GM23338 (cell line): ENCODE measurements around the gene PARVB.

Experiments
- CREB1 ChIP-seq: fragments of 250-450 bp; sonication (Bioruptor Pico); IDR thresholded peaks from 2 replicates; pipeline ENCODE4 v1.5.0; 2020; ENCODE audit warnings: low read depth, mild to moderate bottlenecking, moderate library complexity
- EZH2 ChIP-seq: fragments of 200-600 bp; sonication (generic); IDR thresholded peaks from one replicate; pipeline ENCODE4 v1.8.0; 2017; ENCODE audit warnings: antibody characterized with exemption, mild to moderate bottlenecking, low read depth; ENCODE audit not compliant: unreplicated experiment
- EZH2phosphoT487 ChIP-seq: fragments of 200-600 bp; sonication (generic); IDR thresholded peaks from one replicate; pipeline ENCODE4 v1.8.1; 2018; ENCODE audit warnings: antibody characterized with exemption; ENCODE audit not compliant: unreplicated experiment
- JUNB ChIP-seq: IDR thresholded peaks from one replicate; pipeline ENCODE4 v1.6.1; 2016; ENCODE audit warnings: antibody characterized with exemption; ENCODE audit not compliant: unreplicated experiment
- NANOG ChIP-seq: IDR thresholded peaks from 2 replicates; pipeline ENCODE4 v1.6.1; 2016; ENCODE audit warnings: antibody characterized with exemption, borderline replicate concordance
- POLR2AphosphoS5 ChIP-seq: IDR thresholded peaks from 2 replicates; pipeline ENCODE4 v1.6.1; 2016; ENCODE audit warnings: antibody characterized with exemption, low read depth
- REST ChIP-seq: IDR thresholded peaks from one replicate; pipeline ENCODE4 v1.6.1; 2018; ENCODE audit warnings: antibody characterized with exemption; ENCODE audit not compliant: unreplicated experiment
- STAT1 ChIP-seq: IDR thresholded peaks from one replicate; pipeline ENCODE4 v1.6.1; 2016; ENCODE audit warnings: antibody characterized with exemption; ENCODE audit not compliant: unreplicated experiment
- ZNF114 ChIP-seq: fragments of 250-450 bp; sonication (Bioruptor Pico); IDR thresholded peaks from 2 replicates; pipeline ENCODE4 v1.5.0; 2020; ENCODE audit warnings: mild to moderate bottlenecking, moderate library complexity
- TF ChIP-seq, protein P1 (sequence below), 2 experiments: fragments of 200-600 bp in 1 of 2; sonication (generic) in 1 of 2; conservative IDR thresholded peaks; 2 replicates each; pipeline versions ENCODE4 v1.5.1 to v1.6.1; 2016 to 2017; ENCODE audit warnings: antibody characterized with exemption in 2 of 2, low read depth in 2 of 2, mild to moderate bottlenecking in 2 of 2, moderate library complexity in 1 of 2
- TF ChIP-seq, protein P2 (sequence below): fragments of 250-450 bp; sonication (Bioruptor Pico); IDR thresholded peaks from 2 replicates; pipeline ENCODE4 v1.5.0; 2020; ENCODE audit warnings: mild to moderate bottlenecking, moderate library complexity
- TF ChIP-seq, protein P3 (sequence below): IDR thresholded peaks from 2 replicates; pipeline ENCODE4 v1.6.1; 2016; ENCODE audit warnings: antibody characterized with exemption

- TF ChIP-seq, protein P1, sequence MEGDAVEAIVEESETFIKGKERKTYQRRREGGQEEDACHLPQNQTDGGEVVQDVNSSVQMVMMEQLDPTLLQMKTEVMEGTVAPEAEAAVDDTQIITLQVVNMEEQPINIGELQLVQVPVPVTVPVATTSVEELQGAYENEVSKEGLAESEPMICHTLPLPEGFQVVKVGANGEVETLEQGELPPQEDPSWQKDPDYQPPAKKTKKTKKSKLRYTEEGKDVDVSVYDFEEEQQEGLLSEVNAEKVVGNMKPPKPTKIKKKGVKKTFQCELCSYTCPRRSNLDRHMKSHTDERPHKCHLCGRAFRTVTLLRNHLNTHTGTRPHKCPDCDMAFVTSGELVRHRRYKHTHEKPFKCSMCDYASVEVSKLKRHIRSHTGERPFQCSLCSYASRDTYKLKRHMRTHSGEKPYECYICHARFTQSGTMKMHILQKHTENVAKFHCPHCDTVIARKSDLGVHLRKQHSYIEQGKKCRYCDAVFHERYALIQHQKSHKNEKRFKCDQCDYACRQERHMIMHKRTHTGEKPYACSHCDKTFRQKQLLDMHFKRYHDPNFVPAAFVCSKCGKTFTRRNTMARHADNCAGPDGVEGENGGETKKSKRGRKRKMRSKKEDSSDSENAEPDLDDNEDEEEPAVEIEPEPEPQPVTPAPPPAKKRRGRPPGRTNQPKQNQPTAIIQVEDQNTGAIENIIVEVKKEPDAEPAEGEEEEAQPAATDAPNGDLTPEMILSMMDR (conservative IDR thresholded peaks at IDR 0.05; ENCODE audit: low read depth in 2 of 2): no peak
- TF ChIP-seq EZH2 (no peak), ZNF114 (CRISPR knock-in tag) (no peak), POLR2AphosphoS5 (no peak), REST (no peak), EZH2phosphoT487 (no peak), CREB1 (CRISPR knock-in tag) (no peak), JUNB (no peak), NANOG (no peak), STAT1 (no peak)
- TF ChIP-seq, protein P2, sequence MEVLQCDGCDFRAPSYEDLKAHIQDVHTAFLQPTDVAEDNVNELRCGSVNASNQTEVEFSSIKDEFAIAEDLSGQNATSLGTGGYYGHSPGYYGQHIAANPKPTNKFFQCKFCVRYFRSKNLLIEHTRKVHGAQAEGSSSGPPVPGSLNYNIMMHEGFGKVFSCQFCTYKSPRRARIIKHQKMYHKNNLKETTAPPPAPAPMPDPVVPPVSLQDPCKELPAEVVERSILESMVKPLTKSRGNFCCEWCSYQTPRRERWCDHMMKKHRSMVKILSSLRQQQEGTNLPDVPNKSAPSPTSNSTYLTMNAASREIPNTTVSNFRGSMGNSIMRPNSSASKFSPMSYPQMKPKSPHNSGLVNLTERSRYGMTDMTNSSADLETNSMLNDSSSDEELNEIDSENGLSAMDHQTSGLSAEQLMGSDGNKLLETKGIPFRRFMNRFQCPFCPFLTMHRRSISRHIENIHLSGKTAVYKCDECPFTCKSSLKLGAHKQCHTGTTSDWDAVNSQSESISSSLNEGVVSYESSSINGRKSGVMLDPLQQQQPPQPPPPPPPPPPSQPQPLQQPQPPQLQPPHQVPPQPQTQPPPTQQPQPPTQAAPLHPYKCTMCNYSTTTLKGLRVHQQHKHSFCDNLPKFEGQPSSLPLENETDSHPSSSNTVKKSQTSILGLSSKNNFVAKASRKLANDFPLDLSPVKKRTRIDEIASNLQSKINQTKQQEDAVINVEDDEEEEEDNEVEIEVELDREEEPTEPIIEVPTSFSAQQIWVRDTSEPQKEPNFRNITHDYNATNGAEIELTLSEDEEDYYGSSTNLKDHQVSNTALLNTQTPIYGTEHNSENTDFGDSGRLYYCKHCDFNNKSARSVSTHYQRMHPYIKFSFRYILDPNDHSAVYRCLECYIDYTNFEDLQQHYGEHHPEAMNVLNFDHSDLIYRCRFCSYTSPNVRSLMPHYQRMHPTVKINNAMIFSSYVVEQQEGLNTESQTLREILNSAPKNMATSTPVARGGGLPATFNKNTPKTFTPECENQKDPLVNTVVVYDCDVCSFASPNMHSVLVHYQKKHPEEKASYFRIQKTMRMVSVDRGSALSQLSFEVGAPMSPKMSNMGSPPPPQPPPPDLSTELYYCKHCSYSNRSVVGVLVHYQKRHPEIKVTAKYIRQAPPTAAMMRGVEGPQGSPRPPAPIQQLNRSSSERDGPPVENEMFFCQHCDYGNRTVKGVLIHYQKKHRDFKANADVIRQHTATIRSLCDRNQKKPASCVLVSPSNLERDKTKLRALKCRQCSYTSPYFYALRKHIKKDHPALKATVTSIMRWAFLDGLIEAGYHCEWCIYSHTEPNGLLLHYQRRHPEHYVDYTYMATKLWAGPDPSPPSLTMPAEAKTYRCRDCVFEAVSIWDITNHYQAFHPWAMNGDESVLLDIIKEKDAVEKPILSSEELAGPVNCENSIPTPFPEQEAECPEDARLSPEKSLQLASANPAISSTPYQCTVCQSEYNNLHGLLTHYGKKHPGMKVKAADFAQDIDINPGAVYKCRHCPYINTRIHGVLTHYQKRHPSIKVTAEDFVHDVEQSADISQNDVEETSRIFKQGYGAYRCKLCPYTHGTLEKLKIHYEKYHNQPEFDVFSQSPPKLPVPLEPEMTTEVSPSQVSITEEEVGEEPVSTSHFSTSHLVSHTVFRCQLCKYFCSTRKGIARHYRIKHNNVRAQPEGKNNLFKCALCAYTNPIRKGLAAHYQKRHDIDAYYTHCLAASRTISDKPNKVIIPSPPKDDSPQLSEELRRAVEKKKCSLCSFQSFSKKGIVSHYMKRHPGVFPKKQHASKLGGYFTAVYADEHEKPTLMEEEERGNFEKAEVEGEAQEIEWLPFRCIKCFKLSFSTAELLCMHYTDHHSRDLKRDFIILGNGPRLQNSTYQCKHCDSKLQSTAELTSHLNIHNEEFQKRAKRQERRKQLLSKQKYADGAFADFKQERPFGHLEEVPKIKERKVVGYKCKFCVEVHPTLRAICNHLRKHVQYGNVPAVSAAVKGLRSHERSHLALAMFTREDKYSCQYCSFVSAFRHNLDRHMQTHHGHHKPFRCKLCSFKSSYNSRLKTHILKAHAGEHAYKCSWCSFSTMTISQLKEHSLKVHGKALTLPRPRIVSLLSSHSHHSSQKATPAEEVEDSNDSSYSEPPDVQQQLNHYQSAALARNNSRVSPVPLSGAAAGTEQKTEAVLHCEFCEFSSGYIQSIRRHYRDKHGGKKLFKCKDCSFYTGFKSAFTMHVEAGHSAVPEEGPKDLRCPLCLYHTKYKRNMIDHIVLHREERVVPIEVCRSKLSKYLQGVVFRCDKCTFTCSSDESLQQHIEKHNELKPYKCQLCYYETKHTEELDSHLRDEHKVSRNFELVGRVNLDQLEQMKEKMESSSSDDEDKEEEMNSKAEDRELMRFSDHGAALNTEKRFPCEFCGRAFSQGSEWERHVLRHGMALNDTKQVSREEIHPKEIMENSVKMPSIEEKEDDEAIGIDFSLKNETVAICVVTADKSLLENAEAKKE: no peak
- TF ChIP-seq, protein P3, sequence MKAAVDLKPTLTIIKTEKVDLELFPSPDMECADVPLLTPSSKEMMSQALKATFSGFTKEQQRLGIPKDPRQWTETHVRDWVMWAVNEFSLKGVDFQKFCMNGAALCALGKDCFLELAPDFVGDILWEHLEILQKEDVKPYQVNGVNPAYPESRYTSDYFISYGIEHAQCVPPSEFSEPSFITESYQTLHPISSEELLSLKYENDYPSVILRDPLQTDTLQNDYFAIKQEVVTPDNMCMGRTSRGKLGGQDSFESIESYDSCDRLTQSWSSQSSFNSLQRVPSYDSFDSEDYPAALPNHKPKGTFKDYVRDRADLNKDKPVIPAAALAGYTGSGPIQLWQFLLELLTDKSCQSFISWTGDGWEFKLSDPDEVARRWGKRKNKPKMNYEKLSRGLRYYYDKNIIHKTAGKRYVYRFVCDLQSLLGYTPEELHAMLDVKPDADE: no peak
Measured at GRCh38 chr22:44155115-44155514, 131.0 kb downstream of the PARVB start.
